Activated CD8-positive, alpha-beta memory T cell treated with anti-CD3 and anti-CD28 coated beads, Interleukin-2, amount 50 U/mL, for 24 hours (primary cell): ENCODE results near the gene SPEF2.

Experiments
- DNase-seq: peaks from one replicate; pipeline ENCODE4 v3.0.0-alpha.2; 2020; ENCODE audit errors: extremely low read depth

The SPEF2 gene, protein sequence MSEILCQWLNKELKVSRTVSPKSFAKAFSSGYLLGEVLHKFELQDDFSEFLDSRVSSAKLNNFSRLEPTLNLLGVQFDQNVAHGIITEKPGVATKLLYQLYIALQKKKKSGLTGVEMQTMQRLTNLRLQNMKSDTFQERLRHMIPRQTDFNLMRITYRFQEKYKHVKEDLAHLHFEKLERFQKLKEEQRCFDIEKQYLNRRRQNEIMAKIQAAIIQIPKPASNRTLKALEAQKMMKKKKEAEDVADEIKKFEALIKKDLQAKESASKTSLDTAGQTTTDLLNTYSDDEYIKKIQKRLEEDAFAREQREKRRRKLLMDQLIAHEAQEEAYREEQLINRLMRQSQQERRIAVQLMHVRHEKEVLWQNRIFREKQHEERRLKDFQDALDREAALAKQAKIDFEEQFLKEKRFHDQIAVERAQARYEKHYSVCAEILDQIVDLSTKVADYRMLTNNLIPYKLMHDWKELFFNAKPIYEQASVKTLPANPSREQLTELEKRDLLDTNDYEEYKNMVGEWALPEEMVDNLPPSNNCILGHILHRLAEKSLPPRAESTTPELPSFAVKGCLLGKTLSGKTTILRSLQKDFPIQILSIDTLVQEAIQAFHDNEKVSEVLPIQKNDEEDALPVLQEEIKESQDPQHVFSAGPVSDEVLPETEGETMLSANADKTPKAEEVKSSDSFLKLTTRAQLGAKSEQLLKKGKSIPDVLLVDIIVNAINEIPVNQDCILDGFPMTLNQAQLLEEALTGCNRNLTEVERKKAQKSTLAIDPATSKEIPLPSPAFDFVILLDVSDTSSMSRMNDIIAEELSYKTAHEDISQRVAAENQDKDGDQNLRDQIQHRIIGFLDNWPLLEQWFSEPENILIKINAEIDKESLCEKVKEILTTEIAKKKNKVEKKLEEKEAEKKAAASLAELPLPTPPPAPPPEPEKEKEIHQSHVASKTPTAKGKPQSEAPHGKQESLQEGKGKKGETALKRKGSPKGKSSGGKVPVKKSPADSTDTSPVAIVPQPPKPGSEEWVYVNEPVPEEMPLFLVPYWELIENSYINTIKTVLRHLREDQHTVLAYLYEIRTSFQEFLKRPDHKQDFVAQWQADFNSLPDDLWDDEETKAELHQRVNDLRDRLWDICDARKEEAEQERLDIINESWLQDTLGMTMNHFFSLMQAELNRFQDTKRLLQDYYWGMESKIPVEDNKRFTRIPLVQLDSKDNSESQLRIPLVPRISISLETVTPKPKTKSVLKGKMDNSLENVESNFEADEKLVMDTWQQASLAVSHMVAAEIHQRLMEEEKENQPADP (N-terminal part only)

DNA sequence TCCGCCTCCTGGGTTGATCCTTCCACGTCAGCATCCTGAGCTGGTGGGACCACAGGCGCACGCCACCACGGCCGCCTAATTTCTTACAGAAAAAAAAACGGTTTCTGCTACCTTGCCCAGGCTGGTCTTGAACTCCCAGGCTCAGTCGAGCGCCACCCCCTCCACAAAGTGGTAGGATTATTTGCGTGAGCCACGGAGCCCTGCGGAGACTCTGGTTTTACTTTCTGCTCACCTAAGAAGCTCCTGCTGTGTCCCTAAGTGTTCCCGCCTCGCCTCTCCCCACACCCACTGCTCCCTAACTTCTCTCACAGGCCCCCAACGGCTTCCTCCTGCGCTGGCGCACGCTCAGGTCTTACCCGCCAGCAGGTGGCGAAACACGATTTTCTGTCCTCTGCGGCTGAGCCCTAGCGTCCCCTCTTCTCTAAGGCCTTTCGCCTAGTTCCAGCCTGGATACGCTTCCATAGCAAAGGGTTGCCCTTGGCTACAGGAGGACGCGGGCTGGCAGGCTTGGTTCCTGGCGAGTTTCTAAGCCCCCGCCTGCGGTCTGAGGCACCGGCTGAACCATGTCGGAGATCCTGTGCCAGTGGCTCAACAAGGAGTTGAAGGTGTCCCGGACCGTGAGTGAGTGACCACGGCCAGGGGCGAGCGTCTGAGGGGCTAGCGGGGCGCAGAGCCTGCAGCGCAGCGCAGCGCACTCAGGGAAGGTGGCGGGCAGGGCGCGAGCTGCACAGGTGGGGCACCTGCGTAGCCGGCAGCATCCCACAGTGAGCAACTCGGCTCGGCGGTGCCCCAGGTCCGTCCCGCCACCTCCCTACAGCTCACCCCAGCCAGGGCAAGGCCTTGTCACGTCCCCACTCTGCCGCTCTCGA lies at the start of gene SPEF2:
Gene SPEF2, plus strand, starts transcription at position 429 of the 869 bp plus-strand sequence. Its CDS starts 135 bp downstream, at position 564.
- peak; percentile 48 for DNase-seq

DNA sequence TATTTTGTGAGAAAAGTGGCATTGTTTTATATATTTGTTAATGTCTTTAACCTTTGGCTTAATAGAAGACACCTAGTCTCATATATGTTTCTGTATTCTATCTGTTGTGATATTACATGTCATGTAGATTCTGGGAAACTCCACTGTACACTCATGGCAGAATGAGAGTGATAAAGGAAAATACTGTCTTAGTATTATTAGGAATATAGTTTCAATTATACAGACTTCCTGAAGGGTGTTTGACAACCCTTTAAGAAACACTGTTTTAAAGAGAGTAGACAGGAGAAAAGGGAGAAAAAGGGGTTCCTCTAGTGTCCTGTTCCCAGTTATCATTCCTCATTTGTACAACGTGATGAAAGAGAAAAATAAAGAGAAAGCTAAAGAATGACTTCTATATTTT lies 42.1 kb upstream of the SPEF2 start:
- no peak for DNase-seq

DNA sequence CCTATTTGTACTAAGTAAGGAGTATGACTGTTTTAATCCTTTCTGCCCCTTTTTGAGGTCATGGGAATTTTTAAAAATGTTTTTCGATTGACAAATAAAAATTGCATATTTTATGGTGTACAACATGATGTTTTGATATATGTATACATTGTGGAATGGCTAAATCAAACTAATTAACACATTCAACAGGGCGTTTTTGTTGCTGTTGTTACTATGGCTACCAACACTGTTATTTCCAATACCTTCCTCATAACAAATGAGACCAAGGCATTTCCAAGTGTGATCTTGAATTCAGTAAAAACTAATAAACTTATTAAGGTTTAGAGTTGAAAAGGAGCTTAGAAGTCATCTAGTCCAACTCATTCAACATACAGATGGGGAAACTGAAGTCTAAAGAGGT lies 30.2 kb upstream of the SPEF2 start:
- no peak for DNase-seq

DNA sequence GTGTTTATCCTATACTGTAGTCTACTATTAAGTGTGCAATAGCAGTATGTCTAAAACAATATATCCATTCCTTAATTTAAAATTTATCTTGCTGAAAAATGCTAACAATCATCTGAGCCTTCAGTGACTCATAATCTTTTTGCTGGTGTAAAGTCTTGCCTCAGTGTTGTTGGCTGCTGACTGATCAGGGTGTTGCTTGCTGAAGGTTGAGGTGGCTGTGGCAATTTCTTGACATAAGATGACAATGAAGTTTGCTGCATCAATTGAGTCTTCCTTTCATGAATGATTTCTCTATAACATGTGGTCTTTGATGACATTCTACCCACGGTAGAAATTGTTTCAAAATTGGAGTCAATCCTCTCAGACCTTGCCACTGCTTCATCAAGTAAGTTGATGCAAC lies 24.3 kb upstream of the SPEF2 start:
- no peak for DNase-seq

DNA sequence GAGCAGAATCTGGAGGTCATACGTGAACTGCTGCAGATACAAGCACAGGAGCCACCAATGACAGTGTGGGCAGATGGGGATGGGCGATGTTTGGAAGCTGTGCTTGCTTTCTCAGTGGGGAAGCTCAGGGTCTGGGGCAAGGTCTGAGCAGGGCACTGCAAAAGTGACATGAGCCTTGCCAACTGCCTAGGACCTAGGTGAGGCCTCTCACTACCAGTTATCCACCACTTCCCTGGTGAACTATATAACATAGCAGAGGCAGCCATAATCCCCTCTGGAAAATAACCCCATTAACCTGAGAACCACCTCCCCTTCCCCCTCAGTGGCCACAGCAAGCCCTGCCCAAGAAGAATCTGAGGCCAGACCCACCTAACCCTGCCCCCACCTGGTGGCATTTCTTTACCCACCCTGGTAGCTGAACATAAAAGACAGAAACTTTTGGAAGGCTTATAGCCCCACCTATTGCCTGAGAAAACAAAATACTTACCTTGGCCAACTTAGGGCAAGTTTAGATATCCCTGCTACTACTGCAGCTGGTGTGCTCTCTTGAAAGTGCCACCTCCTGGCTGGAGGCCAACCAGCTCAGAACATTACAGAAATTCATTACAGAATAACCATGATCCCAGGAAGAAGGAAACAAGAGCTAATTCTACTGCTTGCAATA lies 18.8 kb upstream of the SPEF2 start:
- no peak for DNase-seq

DNA sequence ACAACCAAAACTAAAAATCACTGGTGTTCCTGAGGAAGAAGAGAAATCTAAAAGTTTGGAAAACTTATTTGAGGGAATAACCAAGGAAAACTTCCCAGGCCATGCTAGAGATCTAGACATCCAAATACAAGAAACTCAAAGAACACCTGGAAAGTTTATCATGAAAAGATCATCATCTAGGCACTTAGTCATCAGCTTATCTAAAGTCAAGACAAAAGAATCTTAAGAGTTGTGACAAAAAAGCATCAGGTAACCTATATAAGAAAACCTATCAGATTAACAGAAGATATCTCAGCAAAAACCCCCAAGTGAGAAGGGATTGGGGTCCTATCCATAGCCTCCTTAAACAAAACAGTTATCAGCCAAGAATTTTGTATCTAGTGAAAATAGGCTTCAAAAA lies 17.1 kb upstream of the SPEF2 start:
- DNase-seq, result no peak

DNA sequence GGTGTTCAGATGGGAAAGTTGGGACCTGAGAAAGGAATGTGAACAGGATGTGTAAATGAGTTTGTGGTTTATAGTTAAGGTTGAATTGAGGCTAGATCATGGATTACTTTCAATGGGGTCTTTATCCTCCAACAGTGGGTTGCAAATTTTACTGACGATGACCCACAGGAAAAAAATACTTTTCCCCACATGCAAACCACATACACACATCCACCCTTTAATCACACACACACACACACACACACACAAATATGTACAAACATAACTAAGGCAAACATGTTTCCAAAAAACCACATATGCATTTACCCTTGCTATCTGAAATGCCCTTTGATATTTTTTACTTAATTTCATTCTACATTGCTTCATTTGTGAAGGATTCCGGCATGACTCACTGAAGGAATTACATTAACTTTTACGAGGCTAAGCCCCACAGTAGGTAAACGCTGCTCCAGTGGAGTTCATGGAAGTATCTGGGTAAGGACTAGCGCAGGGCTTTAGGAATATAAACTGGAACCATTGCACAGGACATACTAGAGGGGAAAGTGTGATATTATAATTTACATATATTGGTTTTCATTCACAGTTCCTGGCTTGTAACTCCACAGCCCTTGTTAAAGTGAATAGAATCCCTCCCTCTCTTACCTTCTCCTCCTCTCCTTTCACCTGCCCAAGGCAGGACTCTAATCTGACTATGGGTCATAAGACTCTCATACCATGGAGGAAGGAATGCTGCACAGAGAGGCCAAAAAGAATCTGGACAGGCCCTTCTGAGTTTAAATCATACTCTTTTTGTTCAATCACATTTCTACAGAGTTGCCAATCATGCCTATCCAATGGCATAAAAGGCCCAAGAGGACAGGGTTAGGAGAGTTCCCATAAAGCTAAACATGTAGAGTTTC lies 8.5 kb upstream of the SPEF2 start:
- no peak for DNase-seq

DNA sequence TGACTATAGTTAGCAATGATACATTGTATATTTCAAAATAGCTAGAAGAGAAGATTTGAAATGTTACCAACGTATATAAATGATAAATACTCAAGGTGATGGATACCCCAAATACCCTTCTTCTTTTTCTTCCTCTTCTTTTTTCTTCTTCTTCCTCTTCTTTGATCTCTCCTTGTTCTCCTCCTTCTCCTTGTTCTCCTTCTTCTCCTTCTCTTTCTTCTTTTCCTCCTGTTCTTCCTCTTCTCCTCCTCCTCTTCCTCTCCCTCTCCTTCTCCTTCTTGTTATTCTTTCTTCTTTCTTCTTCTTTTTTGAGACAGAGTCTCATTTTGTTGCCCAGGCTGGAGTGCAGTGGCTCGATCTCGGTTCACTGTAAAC lies 616 bp upstream of the SPEF2 start:
- no peak for DNase-seq

DNA sequence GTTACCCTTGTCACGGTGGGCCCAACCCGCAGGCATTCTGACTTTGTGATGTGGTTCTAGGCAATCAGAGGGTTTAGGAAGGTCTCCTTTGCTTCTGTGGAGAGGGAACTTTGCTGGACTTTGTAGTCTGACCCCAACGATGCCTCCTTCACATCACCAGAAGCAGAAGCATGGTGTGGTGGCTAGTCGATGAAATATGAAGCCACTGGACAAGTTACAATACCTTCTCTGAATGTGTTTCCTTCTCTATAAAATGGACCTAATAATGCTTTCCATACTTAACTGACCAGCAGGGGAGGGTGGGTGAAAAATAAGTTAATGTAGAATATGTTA lies 607 bp downstream of the SPEF2 start:
- DNase-seq, result no peak

DNA sequence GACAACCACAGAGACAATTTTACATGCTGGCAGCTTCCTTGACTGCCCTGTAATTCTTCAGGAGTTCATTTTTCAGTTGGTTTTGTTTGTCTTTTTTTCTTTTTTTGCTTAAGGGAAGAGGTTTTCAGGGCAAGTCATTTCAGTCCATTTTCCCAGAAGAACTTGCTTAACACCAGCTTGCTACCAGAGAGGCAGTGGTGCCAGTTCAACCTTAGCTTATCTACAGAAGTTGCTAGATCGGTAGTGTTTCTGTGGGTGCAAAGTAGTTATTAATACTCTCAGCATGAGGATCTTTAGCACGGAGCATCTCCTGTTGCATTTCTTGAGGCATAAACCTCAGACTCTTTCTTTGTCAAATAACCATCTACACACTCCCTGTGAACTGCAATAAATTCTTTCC lies 1.1 kb downstream of the SPEF2 start:
- no peak for DNase-seq

DNA sequence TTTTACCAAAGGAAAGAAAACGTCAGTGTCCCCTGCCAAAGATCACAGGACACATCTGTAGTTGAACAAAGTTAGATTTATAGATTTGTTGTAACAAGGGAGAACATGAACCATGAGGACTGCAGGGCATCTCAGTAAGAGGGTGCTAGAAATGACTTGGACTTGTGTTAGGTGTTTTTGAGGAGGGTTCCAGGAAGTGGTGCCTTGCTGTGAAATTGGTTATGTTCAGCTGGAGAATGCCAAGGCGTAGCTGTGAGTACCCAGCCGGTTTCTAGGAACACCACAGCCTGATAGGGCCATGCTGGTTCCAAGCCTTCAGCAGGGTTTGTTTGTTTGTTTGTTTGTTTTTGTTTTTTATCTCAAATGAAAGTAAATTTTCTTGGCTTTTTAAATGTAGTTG lies 5.3 kb downstream of the SPEF2 start:
- DNase-seq, result no peak

DNA sequence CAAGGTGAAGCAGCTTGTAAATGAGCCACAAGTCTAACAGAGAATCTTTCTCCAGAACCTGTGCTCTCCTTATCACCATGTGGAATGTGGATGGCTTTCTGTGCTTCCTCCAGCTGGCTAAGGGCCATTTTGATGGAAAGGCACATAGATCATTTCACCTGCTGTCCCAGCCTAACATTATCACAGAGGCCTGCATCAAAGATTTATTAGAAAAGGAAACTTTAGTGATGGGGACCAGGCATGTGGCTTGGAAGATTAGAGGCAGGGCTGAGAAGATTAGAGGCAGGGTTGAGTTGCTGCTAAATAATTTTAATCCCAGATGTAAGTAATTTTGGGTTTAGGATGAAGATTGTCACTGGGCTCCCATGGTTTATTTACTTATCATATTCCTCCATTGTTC lies 6.3 kb downstream of the SPEF2 start:
- DNase-seq, result no peak

DNA sequence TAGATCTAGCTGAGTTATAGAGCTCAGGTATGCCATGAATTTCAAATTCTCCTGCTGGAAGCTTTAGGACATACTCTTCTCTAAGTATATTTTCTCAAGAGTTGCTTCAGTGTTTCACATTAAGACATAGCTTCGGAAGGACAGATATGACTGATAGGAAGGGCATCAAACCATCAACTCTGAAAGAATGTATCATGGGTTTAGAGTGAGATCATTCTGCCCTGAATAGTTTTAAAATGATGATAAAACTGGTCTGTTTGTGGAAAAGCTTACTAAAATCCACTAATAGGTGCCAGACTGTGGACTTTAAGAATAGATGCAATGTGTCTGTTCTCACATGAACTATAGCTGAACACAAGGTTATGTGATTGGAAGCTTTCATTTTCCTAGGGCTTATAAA lies 8.4 kb downstream of the SPEF2 start:
- DNase-seq, result no peak

DNA sequence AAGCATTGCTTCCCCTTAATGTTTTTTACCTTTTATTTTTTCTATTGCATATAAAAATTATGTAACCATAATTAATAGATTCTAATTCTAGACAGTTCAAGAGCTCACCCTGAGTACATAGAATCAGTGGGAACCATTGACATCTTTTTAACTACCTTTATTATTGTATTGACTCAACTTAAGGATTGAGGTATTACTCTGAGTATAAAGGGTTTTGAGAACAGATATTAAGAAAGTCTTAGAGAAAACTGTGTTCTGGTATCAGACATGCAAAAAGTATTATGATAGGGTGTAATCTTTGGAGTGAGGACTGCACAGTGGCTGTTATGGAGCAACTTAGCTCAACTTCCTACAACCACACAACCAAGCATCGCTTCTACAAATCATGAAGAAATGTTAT lies 8.9 kb downstream of the SPEF2 start:
- DNase-seq, result no peak

DNA sequence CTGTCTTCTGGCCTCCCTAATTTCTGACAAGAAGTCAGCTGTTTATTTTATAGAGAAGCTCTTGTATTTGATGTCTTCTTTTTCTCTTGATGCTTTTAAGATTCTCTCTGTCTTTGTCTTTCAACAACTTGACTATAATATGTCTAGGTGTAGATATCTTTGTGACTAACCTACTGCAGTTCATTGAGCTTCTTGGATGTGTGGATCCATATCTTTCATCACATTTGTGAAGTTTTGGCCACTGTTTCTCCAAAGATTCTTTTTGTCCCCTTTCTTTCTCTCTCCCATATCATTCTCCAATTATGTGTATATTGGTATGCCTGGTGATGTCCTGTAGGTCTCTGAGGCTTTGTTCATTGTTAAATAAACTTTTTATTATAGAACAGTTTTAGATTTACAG lies 16.7 kb downstream of the SPEF2 start:
- no peak for DNase-seq

DNA sequence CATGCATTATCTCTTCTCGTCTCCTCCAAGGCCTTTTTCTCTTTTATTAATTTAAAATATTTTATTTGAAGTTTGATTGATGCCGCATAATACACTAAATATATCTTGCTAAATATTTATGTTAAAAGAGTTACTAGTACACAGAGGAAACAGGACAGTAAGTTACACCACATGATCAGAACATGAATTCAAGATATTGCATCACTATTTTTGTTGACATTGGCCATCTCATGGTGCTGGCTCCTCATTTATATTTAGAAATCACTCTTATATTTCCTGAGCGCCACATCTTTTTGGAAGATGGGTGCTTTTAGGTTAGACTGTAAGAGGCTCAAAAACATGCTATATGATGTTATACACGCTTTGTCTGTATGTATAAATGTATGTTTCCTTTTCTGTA lies 23.0 kb downstream of the SPEF2 start:
- no peak for DNase-seq

DNA sequence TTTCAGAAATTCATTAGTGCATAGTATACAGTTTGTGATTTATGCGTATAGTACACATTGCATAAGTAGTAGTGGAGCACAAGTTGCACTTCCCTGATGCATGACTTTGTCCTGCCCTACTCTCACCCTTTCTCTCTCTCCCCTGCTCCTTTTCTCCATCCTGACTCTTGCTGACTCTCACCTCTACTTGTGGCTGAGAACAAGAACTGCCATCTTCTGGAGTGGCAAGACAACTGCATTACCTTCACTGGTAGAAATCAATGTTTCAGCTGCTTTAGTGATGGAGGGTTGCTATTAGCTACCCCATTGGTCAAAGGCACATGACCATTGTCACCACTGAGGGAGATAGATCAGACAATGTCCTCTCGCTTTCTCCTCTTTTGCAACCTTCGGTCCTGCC lies 26.9 kb downstream of the SPEF2 start:
- no peak for DNase-seq

DNA sequence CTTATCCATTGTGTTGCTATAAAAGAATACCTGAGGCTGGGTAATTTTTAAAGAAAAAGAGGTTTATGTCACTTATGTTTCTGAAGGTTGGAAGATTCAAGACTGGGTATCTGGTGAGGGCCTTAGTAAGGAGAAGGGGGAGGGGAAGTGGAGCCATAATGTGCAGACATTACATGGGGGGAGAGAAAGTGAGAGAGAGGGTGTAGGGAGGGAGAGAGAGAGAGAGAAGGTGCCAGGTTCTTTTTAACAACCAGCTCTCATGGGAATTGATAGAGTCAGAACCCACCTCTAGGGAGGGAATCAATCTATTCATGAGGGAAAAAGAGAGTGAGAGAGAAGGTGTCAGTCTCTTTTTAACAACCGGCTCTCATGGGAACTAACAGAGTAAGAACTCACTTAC lies 29.5 kb downstream of the SPEF2 start:
- no peak for DNase-seq

DNA sequence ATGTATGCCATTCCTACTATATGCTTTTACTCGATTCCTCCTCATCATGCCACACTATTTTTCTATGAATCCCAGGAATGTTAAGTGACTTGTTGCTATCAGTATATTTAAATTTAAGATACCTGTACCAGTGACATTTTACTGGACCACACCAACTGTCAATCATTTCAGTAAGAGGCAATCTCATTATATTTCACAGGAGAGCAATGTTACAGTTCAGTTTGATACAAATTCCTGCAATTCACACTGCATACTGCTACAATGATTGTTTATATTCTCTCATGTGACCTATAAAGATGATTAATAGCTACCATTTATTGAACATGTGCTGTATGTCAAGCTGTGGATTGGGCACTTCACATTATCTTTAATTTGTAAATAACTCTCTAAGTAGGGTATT lies 30.0 kb downstream of the SPEF2 start:
- DNase-seq, result no peak
